Left ventricle myocardium superior (tissue), 1 donor: ENCODE data around the gene CHAF1A. TPM values are rescaled to one million over a fixed set of nuclear protein-coding genes. Genes with fewer than 3 reads are reported as not detected.

Experiments used
- ATAC-seq: fragments of 200-7000 bp; cut with Tn5 transposase; one replicate; pipeline ENCODE4 v1.9.1; 2020; ENCODE audit warnings: mild to moderate bottlenecking, moderate library complexity
- DNase-seq: peaks from one replicate; pipeline ENCODE4 v3.0.0-alpha.2; 2020
- intact Hi-C: fragments of 100-400 bp; cut with micrococcal nuclease; formaldehyde crosslinking; loops from one replicate; pipeline ENCODE4 v1.11.0; 2022
- total RNA-seq: library from RNA; stranded (reverse); fragmentation: NEBNext Ultra II Directional; extraction: Animal tissue kit (Norgen Biotek cat#: 25700); gene quantifications from one replicate; pipeline ENCODE4 v1.2.1, GENCODE V29; 2021
- donor health status: DM: no; HTN: yes; CAD: no; lungs with severe emphysema.

The CHAF1A gene
- total RNA-seq, 1 donor from 2014 or later = 7.2 TPM

DNA sequence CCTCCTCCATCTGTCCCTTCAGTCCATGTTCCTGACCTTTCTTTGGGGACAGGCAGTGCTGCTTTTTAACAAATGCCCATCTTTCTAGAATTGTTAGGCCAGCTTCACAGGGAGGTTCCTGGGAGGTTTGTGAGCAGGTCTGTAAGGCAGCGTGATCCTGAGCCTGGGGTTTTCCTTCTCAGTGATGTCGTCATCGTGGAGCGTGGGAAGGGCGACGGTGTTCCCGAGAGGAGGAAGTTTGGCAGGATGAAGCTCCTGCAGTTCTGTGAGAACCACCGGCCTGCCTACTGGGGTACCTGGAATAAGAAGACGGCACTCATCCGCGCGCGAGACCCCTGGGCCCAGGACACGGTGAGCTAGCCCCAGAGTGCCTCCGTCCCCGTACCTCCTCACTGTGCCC, 26.8 kb downstream of the CHAF1A start:
- intact Hi-C loops = no loop called here
- ATAC-seq = no peak
- DNase-seq = no peak

DNA sequence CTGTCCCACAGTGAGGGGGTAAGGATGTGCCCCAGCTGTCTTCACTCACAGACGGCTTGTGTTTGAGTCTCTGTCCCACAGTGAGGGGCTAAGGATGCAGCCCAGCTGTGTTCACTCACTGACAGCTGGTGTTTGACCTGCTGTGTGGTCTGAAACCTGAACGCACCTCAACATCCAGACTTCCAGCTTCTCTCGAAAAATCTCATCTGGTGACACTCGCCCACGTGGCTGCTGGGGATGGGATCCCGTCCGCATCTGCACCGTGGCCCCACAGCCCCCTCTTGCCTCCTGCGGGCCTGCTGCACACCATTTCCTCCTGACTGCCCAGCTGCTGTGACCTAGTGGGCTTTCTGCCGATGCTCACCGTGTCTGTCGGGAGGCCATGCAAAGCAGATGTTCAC, 27.3 kb downstream of the CHAF1A start:
- intact Hi-C loops = no loop called here
- no peak for ATAC-seq
- no peak for DNase-seq

DNA sequence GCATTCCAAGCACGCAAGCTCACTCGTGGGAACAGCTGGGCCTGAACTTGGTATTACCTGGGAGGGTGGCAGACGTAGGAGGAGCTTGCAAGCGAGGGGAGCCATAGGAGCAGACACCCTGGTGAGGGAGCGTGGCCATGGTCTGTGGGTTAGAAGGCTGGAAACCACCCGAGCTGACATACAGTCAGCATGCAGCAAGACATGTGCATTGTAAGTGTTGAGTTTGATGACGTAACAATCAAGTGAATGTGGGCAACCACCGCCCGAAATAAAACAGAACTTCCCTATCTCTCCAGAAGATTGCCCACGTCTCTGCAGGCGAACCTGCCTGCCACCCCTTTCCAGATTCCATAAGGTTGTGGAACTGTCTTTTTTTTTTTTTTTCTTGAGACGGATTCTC, 28.3 kb downstream of the CHAF1A start:
- ATAC-seq (no peak), DNase-seq (no peak)
- intact Hi-C loops = no loop called here

DNA sequence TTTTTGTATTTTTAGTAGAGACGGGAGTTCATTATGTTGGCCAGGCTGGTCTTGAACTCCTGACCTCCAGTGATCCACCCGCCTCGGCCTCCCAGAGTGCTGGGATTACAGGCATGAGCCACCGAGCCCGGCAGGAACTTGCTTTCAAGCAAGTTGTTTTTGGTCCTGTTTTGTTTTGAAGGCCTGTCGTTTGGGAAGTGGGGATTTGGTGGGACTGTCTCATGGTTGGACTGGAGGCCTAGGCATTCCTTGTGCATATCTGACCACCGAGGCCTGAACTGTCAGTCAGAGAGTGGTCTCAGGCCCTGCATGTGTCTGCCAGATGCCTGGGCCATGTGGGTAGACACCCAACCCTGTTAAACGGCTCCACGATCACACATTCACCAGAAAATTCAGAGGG, 28.9 kb downstream of the CHAF1A start:
- ATAC-seq = no peak
- DNase-seq = no peak
- intact Hi-C loops = no loop called here

DNA sequence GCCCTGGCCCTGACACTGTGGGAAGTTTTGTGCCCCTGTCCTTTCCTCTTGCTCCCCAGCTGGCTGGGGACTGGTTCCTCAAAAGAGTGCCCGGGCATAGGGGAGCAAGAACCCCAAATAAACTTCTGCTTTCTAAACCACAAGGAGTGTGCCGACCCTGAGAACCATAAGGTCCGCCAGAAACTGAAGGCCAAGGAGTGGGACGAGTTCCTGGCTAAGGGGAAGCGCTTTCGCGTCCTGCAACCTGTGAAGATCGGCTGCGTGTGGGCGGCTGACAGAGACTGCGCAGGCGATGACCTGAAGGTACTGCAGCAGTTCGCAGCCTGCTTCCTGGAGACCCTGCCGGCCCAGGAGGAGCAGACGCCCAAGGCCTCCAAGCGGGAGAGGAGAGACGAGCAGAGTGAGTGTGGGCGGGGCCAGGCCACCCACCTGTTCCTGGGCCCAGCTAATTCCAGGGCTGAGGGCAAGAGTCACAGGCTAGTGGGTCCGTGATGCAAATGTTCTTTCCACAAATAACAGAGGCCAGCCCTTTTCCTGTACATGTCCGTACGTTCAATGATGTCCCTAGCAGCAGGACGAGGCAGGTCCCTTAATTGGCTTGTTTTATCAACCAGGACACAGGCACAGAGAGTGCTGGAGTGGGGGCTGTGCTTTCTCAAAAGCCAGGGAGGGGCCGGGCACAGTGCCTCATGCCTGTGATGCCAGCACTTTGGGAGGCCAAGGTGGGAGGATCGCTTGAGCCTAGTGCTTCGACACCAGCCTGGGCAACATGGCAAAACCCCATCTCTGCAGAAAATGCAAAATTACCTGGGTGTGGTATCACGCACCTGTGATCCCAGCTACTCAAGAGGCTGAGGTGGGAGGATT, 29.6 kb downstream of the CHAF1A start:
- peak; percentile 71 for ATAC-seq
- intact Hi-C loops = no loop called here
- peak; percentile 30 for DNase-seq

DNA sequence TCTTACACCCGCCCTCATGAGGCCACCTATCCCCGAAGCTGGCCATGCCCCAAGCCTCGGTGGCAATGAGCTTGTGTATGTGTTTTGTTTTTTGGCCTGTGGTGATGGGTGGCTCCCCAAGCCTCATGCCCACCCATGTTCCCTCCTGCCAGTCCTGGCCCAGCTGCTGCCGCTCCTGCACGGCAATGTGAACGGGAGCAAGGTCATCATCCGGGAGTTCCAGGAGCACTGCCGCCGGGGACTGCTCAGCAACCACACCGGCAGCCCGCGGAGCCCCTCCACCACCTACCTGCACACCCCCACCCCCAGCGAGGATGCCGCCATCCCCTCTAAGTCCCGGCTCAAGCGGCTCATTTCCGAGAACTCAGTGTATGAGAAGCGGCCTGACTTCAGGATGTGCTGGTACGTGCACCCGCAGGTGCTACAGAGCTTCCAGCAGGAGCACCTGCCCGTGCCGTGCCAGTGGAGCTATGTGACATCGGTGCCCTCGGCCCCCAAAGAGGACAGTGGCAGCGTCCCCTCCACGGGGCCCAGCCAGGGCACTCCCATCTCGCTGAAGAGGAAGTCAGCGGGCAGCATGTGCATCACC, 30.6 kb downstream of the CHAF1A start:
- ATAC-seq (no peak), DNase-seq (no peak)
- intact Hi-C loops = no loop called here

DNA sequence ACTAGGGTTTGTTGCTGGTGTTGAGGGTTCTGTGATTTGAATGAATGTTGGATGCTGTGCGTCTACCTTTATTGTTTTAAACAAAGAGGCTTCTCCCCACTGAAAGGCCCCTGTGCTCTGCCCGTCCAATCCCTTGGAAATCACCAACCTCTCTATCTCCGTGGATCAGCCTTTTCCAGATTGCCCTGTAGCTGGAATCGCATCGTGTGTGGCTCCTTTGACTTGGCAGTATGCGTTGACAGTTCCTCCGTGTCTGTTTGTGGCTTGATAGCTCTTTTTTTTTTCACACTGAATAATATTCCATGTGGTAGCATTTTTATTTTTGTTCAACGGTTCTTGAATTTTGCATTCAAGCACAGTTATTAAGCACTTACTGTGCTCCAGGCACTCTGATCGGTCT, 32.0 kb downstream of the CHAF1A start:
- ATAC-seq = no peak
- no peak for DNase-seq
- intact Hi-C loops = no loop called here

DNA sequence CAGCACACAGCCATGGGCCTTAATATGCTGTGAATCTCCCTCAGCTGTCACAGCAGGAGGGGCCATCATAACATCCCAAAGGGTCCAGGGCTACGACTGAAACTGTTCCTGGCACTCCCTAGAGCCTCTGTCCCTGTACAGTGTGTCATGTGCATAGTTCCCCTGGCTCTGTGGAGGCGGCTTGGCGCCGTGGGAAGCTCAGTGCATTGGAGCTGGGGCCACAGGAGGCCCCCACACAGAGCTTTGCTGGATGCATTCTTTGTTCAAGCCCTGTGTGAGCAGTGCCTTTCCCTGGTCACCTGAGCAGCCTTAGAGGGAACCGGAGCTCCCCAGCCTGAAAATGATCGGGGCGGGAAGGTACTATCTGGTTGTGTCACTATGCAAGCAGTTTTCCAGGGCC, 33.8 kb downstream of the CHAF1A start:
- ATAC-seq = no peak
- intact Hi-C loops = no loop called here

DNA sequence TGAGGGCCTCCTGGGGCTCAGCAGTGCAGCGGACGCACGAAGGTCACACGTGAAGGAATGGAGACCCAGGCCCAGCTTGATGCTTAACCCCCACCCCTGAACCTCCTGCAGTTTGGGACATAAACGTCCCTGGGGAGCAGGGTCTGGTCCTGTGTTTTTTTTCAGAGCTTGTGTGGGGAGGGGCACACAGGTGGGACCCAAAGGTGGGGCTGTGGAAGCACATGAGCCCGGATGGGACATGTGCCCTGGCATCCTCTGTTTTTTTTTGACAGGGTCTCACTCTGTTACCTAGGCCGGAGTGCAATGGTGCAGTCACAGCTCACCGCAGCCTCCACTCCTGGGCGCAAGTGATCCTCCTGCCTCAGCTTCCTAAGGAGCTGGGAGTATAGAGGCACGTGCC, 34.7 kb downstream of the CHAF1A start:
- intact Hi-C loops = no loop called here
- no peak for ATAC-seq
- no peak for DNase-seq

More for the DNA sequence above, 33.8 kb downstream of the CHAF1A start:
- no peak for DNase-seq

DNA sequence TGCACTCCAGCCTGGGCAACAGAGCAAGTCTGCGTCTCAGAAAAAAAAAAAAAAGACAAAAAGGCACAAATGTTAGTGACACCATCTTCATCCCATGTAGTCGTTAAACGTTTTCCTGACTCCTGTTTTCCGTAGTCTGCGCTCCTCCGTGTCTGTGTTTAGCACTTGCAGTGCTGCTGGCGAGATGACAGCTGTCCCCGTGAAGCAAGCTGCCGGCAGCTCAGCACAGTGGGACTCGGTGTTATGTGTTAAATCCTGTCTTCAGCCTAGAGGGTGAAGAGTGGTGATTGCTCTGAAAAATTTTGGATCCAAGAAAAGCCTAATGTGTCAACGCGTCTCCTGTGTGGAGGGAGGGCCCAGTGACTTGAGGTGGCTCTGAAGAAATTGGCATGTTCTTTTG, 36.8 kb downstream of the CHAF1A start:
- intact Hi-C loops = no loop called here
- ATAC-seq (no peak), DNase-seq (no peak)

DNA sequence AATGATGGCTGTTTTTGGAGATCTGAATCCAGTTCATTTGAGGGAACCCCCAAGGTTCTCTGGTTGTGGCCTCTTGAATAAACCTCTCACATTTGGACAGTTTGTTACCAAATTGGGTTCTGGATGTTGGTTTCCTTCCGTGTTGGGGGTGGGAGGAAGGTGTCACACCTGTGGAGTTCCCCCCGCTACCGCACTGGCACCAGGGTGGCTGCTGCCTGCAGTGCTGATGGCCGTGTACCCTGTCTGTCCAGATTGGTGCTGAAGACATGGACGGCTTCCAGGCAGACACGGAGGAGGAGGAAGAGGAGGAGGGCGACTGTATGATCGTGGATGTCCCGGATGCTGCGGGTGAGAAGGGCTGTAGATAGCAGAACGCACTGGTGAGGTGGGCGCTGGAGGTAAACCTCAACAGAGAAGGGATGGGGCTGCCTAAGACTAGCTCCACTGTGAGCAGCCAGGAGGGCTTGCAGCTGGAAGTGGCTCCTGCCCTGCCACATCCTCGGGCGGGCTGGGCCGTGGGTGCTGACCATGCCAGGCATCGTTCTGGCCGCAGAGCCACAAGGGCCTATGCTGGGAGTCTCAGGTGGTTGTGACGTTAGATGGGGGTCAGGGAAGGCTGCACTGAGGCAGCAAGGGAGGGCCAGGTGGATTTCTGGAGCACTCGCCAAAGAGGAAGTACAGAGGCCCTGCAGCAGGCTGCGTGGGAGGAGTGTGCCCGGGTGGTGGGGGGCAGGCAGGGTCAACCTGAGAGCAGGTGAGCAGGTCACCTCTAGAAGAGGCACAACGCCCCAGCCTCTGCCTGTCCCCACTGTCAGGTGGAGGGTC, 39.8 kb downstream of the CHAF1A start:
- intact Hi-C loops = no loop called here
- ATAC-seq (no peak), DNase-seq (no peak)

DNA sequence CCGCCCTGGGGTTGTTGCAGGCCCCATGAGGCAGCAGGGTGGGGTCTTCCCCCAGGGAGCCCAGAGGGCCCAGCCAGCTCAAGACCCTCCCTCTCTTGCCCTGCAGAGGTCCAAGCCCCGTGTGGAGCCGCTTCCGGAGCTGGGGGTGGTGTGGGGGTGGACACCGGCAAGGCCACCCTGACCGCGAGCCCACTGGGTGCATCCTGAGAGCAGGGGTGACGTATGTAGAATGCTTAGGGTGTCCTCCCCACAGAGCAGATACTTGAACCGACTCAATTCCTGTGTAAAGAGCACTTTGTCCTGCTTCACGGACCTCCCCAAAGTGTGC, 40.3 kb downstream of the CHAF1A start:
- DNase-seq (no peak), ATAC-seq (no peak)

DNA sequence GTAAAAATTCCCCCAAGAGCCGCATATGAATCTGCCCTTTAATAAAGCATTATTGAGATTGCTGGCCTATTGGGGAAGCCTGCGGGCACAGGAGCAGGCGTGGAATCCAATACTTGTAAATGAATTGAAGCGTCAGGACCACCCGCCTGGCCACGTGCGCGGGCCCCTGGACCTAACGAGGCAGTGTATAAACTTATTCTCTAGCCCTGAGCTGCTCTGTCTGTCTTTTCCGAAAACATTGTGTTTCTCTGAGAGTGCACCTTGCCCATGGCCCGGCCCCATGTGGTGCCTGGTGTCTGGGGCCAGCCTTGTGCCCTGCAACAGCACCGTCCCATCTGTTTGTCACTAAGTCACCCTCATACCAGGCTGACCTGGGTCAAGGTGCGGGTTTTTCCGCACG, 40.7 kb downstream of the CHAF1A start:
- intact Hi-C loops = no loop called here
- no peak for ATAC-seq
- no peak for DNase-seq

More for the DNA sequence above, 40.3 kb downstream of the CHAF1A start:
- intact Hi-C loops = no loop called here

DNA sequence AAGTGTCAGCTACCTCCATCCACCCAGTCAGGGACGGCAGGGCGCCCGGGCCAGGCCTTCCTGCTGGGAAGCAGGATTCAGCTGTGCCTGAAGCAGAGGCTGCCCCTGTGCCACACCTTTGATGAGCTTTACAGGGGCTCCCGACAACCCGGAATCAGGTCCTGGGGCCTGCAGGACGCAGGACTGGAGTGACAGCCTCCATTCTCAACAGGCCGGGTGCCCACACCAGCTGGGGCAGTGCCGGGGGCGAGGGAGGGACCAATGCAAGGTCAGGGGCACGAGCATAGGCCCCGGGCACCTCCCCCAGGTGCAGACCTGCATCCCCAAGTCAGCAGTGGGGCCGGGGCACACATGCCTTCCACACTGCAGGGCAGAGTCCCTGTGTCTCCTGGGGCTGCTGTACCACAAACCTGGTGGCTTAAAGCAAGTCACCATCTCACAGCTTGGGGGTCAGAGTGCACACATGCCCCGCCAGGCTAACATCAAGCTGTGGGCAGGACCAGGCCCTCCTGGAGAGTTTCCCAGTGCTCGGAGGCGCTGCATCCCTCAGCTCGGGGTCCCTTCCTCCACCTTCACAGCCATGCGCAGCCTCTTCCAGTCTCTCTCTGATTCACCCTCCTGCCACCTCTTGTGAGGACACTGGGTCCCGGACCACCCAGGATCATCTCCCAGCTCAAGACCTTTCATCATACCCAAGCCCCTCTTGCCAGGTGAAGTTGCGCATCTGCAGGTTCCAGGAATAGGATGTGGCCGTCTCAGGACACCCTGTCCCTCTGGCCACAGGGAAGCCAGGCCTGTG, 41.7 kb downstream of the CHAF1A start:
- ATAC-seq (no peak), DNase-seq (no peak)
- intact Hi-C loops = no loop called here

DNA sequence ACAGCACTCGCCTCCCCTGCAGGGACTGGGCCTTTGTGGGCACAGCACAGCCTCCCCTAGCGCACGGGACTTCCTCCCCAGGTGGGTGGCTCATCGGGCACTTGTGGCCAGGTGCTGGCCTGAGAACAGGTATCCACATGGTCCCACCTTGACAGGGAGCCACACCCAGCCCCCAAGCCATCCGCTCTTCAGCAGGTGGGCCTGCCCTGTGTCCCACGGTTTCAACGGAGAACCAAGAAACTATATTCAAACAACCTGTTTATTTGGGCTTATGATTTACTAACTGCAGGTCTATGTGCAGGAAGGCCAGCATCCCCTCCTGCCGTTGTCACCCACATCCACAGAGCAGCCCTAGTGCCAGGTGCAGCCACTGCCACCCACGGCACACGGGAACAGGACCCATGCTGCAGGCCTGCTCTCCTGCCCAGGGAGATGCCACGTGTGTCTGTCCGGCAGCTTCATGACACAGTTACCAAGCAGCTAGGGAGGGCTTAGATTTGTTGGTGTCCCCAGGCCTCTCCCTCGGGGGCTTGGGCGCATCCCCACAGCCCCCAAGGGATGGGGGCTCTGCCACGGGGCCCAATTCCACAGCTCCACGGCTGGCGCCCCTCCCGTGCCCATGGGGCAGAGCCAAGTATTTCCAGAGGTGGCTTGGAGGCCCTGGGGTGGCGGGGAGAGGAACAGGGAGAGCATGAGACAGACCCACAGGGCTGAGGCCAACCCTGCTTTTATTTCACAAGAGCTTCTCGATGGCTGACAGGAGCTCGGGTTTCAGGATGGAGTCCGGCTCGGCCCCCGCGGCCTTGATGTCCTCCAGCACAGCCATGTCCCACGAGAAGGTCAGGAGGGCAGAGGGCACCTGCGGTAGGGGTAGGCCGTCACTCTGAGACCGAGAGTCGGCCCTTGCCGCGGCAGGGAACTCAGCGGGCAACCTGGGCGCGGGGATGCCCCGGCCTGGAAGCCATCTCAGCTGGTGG, 42.6 kb downstream of the CHAF1A start:
- no peak for ATAC-seq
- intact Hi-C loops = no loop called here
- DNase-seq = no peak

DNA sequence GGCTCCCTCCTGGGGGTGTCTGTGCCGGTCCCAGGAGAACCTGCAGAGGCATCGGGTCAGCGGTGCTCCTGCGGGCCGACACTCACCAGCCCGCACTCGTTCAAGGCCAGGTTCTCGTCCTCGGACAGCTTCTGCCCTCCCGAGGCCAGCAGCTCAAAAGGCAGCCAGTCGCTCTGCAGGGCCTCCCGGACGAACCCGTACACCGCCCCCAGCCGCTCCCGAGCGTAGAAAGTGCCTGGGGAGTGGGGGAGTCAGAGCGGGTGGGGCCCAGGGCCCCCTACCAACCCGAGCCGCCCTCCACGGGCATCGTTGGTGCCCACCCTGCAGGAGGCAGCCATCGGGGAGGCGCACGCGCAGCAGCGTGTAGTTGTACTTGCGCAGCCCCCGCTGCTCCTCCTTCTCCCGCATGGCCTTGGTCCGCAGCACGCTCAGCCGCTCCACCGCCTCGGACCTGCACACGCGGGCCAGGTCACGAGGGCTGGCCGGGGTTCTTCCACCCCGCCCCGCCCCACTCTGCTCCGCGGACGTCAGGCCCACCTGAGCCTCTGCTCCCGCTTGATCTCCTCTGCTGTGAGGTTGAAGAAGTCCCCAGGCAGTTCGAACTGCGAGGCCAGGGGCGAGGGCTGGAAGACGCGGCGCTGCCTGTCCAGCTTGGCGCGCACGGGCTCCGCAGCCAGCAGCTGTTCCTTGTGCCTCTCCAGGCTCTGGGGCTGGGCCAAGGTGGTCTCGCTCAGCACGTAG, 43.7 kb downstream of the CHAF1A start:
- peak; percentile 33 for DNase-seq
- intact Hi-C loops = no loop called here
- no peak for ATAC-seq

DNA sequence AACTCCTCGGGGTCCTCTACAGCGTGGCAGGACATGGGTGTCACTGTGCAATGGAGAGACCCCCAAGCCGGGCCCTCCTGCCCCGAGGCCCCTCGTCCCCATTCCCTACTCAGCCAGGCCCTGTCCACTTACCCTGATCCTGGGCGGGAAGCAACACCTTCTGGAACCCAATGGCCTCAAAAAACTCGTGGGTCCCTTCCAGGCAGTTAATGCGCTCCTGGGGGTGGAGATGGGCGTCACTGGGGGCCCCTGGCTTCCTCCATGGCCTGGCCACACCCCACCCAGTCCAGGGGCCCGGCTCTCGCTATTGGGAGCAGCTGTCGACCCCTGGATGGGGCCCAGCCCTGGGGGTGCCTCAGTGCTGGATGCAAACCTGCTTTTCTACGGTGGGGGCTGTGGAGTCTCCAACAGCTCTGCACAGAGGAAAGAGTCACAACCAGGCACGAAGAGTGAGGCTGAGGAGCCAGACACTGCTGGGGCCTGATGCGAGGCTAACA, 44.3 kb downstream of the CHAF1A start:
- DNase-seq = no peak
- intact Hi-C loops = no loop called here
- ATAC-seq = no peak
